Testis (tissue), 2 donors: ENCODE measurements around the gene KLRC3.

Source experiments
- POLR2A ChIP-seq: fragments of 450-650 bp; IDR thresholded peaks from one replicate; pipeline ENCODE4 v1.6.1; 2017; ENCODE audit warnings: antibody characterized with exemption, mild to moderate bottlenecking, moderate library complexity
- TF ChIP-seq, protein P1 (sequence below), 3 experiments: fragments of 450-650 bp in 2 of 3; fragments of 200-600 bp in 1 of 3; sonication (generic) in 1 of 3; IDR thresholded peaks; one replicate each; pipeline ENCODE4 v1.5.1; 2016 to 2019; ENCODE audit warnings: antibody characterized with exemption in 3 of 3, mild to moderate bottlenecking in 2 of 3, moderate library complexity in 1 of 3

DNA sequence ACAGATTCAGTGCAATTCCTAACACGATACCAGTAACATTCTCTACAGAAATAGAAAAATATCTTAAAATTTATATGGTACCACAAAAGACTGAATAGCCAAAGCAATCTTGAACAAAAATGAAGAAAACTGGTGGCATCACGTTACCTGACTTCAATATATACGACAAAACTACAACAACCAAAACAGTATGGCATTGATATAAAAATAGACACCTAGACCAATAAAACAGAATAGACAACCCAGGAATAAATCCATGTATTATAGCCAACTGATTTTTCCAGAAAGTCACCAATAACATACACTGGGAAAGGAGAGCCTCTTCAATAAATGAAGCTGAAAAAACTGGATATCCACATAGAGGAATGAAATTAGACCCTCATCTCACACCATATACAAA, 36.2 kb downstream of the KLRC3 start:
- TF ChIP-seq, protein P1, sequence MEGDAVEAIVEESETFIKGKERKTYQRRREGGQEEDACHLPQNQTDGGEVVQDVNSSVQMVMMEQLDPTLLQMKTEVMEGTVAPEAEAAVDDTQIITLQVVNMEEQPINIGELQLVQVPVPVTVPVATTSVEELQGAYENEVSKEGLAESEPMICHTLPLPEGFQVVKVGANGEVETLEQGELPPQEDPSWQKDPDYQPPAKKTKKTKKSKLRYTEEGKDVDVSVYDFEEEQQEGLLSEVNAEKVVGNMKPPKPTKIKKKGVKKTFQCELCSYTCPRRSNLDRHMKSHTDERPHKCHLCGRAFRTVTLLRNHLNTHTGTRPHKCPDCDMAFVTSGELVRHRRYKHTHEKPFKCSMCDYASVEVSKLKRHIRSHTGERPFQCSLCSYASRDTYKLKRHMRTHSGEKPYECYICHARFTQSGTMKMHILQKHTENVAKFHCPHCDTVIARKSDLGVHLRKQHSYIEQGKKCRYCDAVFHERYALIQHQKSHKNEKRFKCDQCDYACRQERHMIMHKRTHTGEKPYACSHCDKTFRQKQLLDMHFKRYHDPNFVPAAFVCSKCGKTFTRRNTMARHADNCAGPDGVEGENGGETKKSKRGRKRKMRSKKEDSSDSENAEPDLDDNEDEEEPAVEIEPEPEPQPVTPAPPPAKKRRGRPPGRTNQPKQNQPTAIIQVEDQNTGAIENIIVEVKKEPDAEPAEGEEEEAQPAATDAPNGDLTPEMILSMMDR (IDR thresholded peaks at IDR 0.05) = no peak
- TF ChIP-seq POLR2A = no peak
